Uterus (tissue), 2 donors: Measurements from ENCODE around the gene PSMD14.

ENCODE experiments used
- POLR2A ChIP-seq, 2 donors: fragments of 450-650 bp; IDR thresholded peaks; one replicate each; pipeline ENCODE4 v1.6.1; 2016; ENCODE audit warnings: antibody characterized with exemption in 2 of 2, mild to moderate bottlenecking in 1 of 2, moderate library complexity in 1 of 2
- TF ChIP-seq, protein P1 (sequence below), 4 experiments: fragments of 200-600 bp in 2 of 4; fragments of 450-650 bp in 2 of 4; sonication (generic) in 2 of 4; IDR thresholded peaks; one replicate each; pipeline ENCODE4 v1.5.1; 2016 to 2019; ENCODE audit warnings: antibody characterized with exemption in 4 of 4, mild to moderate bottlenecking in 2 of 4, moderate library complexity in 1 of 4

DNA sequence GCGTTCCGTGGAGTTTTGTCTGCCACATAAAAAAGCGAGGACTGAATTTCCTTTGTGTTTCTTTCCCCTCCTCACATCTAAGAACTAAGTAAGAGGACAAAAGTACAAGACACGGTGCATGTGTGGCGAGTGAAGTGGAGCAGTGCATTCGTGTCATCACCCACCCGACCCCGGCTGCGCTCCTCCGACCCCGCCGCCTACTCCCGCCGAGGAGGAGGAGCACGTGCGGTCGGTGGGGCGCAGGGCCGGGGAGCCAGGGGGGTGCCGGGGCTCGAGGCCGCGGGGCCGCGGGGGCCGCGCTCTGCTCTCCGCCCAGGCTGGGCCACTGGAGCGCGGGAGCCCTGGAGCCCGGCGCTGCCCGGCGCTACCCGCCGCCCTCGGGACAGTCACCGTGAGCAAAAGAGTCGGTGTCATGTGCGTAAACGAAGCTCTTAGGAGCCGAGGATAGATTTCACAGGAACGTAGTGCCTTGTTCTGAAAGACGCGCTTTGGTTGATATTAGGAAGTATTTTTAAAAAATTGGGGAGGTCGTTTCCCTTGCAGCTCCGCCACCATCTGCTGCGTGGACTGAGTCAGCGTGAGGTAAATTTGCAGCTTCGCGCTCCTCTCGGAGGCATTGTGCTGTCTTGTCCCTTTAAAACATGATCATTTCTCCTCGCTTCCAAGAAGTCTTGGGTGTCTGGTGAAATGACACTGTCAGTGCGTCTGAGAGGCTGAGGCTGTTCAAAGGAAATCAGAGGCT lies 118.9 kb downstream of the PSMD14 start:
- TF ChIP-seq, protein P1, sequence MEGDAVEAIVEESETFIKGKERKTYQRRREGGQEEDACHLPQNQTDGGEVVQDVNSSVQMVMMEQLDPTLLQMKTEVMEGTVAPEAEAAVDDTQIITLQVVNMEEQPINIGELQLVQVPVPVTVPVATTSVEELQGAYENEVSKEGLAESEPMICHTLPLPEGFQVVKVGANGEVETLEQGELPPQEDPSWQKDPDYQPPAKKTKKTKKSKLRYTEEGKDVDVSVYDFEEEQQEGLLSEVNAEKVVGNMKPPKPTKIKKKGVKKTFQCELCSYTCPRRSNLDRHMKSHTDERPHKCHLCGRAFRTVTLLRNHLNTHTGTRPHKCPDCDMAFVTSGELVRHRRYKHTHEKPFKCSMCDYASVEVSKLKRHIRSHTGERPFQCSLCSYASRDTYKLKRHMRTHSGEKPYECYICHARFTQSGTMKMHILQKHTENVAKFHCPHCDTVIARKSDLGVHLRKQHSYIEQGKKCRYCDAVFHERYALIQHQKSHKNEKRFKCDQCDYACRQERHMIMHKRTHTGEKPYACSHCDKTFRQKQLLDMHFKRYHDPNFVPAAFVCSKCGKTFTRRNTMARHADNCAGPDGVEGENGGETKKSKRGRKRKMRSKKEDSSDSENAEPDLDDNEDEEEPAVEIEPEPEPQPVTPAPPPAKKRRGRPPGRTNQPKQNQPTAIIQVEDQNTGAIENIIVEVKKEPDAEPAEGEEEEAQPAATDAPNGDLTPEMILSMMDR (IDR thresholded peaks at IDR 0.05): no peak
- no peak for TF ChIP-seq POLR2A (IDR thresholded peaks at IDR 0.05)
